Fibroblast of pulmonary artery (primary cell): ENCODE results near the gene HTT.

ENCODE experiments used
- DNase-seq: peaks from one replicate; pipeline ENCODE4 v3.0.0-alpha.2; 2010; ENCODE audit warnings: low read depth
- H3K4me3 ChIP-seq: replicated peaks from 2 replicates; pipeline ENCODE4 v1.5.1; 2011; ENCODE audit warnings: low read depth, mild to moderate bottlenecking, control low read depth, low read length, moderate library complexity
- CTCF ChIP-seq: IDR thresholded peaks from 2 replicates; pipeline ENCODE4 v1.5.1; 2011; ENCODE audit warnings: mild to moderate bottlenecking, control low read depth, low read length, inconsistent platforms; ENCODE audit errors: missing control alignments

Gene HTT

GRCh38 chr4:3206439-3207100, 132.1 kb downstream of the HTT start:
- H3K4me3 ChIP-seq: no peak overlapping the region
- TF ChIP-seq CTCF: no peak
- DNase-seq: no peak

- DNase-seq: peak; percentile 59
- peak; percentile 11 for TF ChIP-seq CTCF
Measured at GRCh38 chr4:3207531-3208037, 133.1 kb downstream of the HTT start.

GRCh38 chr4:3208826-3209225, 134.3 kb downstream of the HTT start:
- DNase-seq: no peak
- no peak for TF ChIP-seq CTCF
- no peak overlapping the region for H3K4me3 ChIP-seq

More at GRCh38 chr4:3207531-3208037, 133.1 kb downstream of the HTT start:
- H3K4me3 ChIP-seq: no peak overlapping the region

GRCh38 chr4:3209551-3210325, 135.3 kb downstream of the HTT start:
- TF ChIP-seq CTCF: no peak
- no peak for DNase-seq
- H3K4me3 ChIP-seq: no peak overlapping the region

GRCh38 chr4:3210467-3210866, 136.0 kb downstream of the HTT start:
- H3K4me3 ChIP-seq: no peak overlapping the region
- no peak for TF ChIP-seq CTCF
- DNase-seq: no peak

- no peak for DNase-seq
- H3K4me3 ChIP-seq: no peak overlapping the region
- TF ChIP-seq CTCF: no peak
Measured at GRCh38 chr4:3211866-3212265, 137.4 kb downstream of the HTT start.
